GM12872 (cell line): ENCODE results near the gene ANAPC13.

Experiments used
- CTCF ChIP-seq: IDR thresholded peaks from 3 replicates; pipeline ENCODE4 v1.5.1; 2011; ENCODE audit warnings: low read depth, mild to moderate bottlenecking, low read length, moderate library complexity; ENCODE audit not compliant: insufficient read depth

ANAPC13 gene

GRCh38 chr3:134485718-134486576 is at the start of gene ANAPC13, which contains the start of gene CEP63:
Gene ANAPC13, minus strand, starts transcription at chr3:134485985. Its CDS starts 3,081 bp downstream, at chr3:134482904.
Gene CEP63, plus strand, starts transcription at chr3:134486057. Its CDS starts 9,264 bp downstream, at chr3:134495321.
- no peak for TF ChIP-seq CTCF

GRCh38 chr3:134535186-134535970 is 49.6 kb upstream of the ANAPC13 start:
- TF ChIP-seq CTCF, result no peak

GRCh38 chr3:134533493-134533892 is 47.7 kb upstream of the ANAPC13 start:
- TF ChIP-seq CTCF, result no peak

GRCh38 chr3:134527538-134528186 is 41.9 kb upstream of the ANAPC13 start:
- no peak for TF ChIP-seq CTCF

- peak; percentile 48; the same call in 2 of the 3 replicates for TF ChIP-seq CTCF
Observed at GRCh38 chr3:134527037-134527436, 41.3 kb upstream of the ANAPC13 start.

- TF ChIP-seq CTCF, result no peak
Observed at GRCh38 chr3:134526319-134526718, 40.5 kb upstream of the ANAPC13 start.

- no peak for TF ChIP-seq CTCF
Observed at GRCh38 chr3:134525293-134525692, 39.5 kb upstream of the ANAPC13 start.
